Fibroblast of peridontal ligament (primary cell): ENCODE results near the gene ARPIN.
"Not testable (repeated sequence)": the region's sequence is repeated elsewhere in the genome, so short reads cannot be mapped to it uniquely, and the experiment has no call there.

Source experiments
- DNase-seq: peaks from one replicate; pipeline ENCODE4 v3.0.0-alpha.2; 2010; ENCODE audit errors: extremely low read depth

ARPIN gene

GRCh38 chr15:89910891-89911626 lies 1.7 kb downstream of the ARPIN start:
- DNase-seq, result no peak

- no peak for DNase-seq
Measured at GRCh38 chr15:89909611-89910010, 3.1 kb downstream of the ARPIN start.

DNA sequence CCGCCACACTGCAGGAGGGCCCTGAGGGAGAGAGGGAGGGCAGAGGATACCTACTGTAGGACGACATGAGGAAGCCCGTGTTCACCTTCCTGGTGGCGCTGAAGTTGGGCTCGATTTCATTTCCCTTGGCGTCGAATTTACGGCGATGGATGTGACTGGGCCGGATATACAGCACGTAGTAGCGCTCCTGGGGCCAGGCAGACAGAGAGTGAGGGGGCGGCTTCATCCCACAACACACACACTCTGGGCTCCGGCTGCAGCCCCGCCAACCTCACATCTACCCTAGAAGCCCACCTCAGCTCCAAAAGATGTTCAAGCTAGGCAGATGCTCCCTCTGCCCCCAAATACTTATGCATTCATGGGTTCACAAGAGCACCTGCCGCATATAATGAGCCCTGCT lies 4.5 kb downstream of the ARPIN start:
- no peak for DNase-seq

DNA sequence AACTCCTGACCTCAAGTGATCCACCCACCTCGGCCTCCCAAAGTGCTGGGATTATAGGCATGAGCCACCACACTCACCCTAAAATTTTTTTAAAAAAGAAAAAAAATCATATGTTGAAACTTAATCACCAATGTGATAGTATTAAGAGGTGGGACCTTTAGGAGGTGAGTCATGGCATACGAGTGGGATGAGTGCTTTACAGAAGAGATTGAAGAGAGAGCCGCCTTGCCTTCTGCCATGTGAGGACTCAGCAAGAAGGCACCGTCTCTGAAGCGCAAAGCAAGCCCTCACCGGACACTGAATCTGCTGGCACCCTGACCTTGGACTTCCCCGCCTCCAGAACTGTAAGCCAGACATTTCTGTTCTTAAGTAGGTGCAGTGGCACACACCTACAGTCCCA lies 5.5 kb downstream of the ARPIN start:
- DNase-seq, result no peak

- DNase-seq, result no peak
Measured at GRCh38 chr15:89905846-89906378, 6.8 kb downstream of the ARPIN start.

DNA sequence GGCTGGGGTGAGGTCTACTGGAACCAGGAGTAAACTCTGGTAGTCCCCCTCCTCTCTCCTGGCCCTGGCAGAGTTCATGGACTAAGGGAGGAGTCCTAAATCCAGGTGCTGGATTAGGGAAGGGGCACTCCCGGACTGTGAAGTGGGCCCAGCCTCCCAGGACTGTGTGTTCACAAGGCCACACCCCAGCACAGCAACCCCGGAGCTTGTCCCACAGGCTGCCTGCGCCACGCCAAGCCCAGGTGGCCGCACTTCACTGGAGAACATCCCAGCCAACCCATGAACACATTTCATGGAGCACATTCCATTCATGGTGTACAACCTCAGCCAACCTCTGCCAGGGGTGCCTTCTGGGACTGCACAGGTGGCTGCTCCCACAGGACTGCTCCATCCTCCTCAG lies 8.2 kb downstream of the ARPIN start:
- no peak for DNase-seq

DNA sequence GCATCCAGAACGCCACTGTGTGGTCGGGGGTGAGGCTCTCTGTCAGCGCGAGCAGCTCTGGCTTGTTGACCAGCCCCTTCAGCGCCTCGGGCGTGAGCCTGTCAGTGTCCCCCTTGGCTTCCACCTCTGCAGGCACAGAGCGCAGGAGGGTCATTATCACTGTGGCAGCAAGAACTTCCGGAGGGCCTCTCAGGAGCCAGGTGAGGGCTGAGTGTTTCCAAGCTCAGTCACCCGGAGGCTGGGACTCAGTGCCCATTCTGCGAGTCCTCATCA lies 9.0 kb downstream of the ARPIN start:
- DNase-seq, result no peak

DNA sequence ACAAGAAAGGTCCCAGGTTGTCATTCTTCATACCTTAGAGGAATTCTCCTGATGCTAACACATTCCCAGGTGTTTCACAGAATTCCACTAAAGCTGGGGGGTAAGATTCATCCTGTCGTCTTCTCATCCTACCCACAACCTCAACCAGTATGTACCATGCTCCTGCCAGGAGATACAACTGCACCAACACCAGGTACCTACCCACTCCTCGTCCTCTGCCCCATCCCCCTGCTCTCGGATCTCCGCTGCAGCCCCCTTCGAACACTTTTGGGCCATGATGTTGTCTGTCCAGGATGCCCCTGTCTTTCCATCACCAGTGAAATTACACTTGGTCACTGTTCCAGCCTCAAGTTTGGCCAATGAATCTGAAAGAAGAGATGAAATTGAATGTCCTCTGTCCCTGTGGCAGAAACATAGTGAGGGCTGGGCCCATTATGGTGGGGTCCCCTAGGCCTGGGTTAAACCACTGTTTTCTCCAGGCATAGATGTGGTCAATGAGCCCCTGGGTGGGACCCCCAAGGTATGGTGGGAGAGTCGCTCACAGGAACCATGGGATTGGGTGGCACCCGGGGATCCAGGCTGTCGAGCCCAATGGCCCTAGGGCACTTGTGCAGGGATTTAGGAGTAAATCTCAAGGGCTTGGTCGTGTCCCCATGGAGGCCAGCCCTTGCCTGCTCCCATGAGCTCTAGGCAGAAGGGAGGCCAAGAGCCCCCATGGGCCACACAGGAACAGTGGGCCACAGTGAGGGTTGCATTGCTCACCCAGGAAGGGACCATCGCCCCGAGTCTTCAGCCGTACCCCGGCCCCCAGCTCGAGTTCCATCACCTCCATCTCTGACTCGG lies 9.5 kb downstream of the ARPIN start:
- no peak for DNase-seq

DNA sequence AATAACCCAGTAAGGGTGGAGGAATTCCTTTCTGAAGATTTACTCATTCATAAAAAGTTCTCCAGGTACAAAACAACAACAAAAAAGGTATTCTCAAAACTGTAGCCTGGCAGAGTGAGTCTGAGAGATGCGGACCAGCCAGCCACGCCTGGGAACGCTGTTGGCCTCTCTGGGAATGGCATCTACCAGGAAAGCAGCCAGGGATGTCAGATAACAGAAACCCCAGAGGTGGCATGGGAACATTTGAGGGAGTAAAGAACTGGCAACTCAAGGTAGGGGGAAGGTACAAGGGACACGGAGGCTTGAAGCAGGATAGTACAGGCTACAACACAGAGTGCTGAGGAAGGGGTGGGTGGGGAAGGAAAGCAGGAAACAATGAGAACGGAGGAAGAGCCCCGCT lies 11.9 kb downstream of the ARPIN start:
- no peak for DNase-seq

GRCh38 chr15:89899951-89900567 lies 12.7 kb downstream of the ARPIN start:
- DNase-seq, result no peak

DNA sequence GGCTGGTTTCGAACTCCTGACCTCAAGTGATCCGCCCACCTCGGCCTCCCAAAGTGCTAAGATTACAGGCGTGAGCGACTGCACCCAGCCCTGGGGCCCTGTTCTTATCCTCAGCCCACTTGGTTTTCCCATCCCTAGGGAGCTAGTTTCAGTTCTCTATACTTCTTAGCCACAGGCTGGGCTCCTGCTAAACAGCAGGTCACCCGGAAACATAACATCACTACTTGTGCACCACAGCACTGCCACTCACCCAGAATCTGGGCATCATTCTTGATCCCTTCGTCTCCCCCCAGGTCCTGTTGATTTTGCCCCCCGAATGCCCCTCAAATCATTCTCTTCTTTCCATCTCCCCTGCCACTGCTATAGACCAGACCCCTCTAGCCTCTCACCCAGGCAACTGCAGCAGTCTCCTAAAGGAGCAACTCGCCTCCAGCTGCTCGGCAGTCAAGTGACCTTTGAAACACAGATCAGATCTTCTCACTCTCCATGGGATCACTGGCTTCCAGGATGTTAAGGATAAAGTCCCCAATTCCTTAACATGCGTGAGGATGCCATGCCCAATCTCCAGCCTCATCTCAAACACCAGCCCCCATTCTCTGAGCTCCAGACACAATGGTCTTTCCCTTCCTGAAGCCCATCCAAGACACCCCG lies 13.3 kb downstream of the ARPIN start:
- DNase-seq, result no peak

- DNase-seq, result peak; percentile 54
Measured at GRCh38 chr15:89898614-89899294, 14.0 kb downstream of the ARPIN start.

GRCh38 chr15:89898146-89898545 lies 14.6 kb downstream of the ARPIN start:
- no peak for DNase-seq

DNA sequence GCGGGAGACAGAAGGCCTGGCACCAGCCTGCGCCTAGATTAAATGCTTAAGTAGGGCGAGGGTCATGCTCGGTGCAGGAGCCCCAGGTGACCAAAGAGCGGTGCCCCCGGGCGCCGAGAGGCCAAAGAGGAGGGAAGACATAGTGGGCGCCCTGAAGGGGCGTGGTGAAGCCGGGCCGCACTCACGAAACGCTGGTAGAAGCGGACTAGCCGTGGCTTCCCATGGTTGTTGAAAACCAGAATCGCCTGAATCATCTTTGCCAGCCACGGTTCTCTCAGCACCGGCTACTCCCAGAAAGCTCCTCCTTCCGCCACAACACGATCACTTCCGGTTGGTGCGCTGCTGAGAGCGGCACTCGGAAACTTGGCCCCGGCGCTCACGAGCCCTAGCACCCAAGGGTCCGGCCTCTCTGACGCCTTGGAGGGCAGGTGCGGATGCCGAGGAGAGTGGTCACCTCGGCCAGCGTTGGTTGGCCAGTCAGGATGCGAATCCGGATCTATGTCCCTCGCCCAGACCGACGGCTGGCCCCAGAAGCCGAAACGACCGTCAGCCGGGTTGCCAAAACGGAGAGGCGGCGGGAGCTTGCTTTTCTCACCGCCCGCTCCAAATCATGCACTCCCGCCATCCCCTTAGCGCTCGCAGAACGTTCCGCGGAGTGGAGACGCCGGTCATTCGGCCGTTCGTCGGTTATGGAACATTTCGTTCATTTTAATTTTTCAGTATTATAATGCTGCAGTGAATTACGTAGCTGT lies 18.9 kb downstream of the ARPIN start, which contains the start of gene AP3S2:
AP3S2 (minus strand) TSS at position 299 of the 752 bp plus-strand sequence; CDS start at position 254, 45 bp downstream.
- peak; percentile 94 for DNase-seq

GRCh38 chr15:89893027-89893426 lies 19.7 kb downstream of the ARPIN start:
- DNase-seq, result peak; percentile 49

GRCh38 chr15:89888214-89888804 lies 24.4 kb downstream of the ARPIN start:
- peak; percentile 90 for DNase-seq

DNA sequence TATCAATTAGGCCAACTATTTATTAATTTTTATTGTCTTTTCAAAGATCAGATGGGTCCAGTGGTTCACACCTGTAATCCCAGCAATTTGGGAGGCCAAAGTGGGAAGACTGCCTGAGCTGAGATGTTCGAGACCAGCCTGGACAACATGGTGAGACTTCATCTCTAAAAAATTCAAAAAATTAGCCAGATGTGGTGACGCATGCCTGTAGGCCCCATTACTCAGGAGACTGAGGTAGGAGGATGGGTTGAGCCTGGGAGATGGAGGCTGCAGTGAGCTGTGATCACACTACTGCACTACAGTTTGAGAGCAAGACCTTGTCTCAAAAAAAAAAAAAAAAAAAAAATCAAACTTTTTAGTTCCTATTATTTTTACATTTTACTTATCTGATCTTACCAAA lies 27.1 kb downstream of the ARPIN start:
- DNase-seq, result no peak

DNA sequence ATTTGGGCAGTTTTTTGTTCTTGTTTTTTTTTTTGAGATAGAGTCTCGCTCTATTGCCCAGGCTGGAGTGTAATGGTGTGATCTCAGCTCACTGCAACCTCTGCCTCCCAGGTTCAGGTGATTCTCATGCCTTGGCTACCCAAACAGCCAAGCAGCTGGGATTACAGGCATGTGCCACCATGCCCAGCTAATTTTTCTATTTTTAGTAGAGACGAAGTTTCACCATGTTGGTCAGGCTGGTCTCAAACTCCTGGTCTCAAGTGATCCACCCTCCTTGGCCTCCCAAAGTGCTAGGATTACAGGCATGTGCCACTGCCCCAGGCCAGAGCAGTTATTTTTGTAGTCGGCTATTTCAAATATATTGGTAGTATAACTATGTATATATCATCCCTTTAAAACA lies 27.6 kb downstream of the ARPIN start:
- DNase-seq, result not testable (repeated sequence)

- DNase-seq, result no peak
Measured at GRCh38 chr15:89883518-89883917, 29.2 kb downstream of the ARPIN start.

GRCh38 chr15:89880727-89881126 lies 32.0 kb downstream of the ARPIN start:
- DNase-seq, result no peak
